SU-DHL-6 (cell line): ENCODE results near the gene AGFG2.

Experiments
- H2AFZ ChIP-seq: fragments of 200-600 bp; sonication (generic); 2 replicates; pipeline ENCODE4 v1.6.1; 2014; ENCODE audit warnings: low read depth, mild to moderate bottlenecking, moderate library complexity, mixed read lengths, antibody characterized with exemption, low read length; ENCODE audit not compliant: severe bottlenecking
- H3F3A ChIP-seq: fragments of 200-600 bp; shearing (Covaris generic); 2 replicates; pipeline ENCODE4 v1.6.0; 2016; ENCODE audit warnings: antibody characterized with exemption, mild to moderate bottlenecking; ENCODE audit not compliant: insufficient read depth
- H3K27ac ChIP-seq: fragments of 200-600 bp; sonication (generic); 2 replicates; pipeline ENCODE4 v1.5.1; 2016; ENCODE audit warnings: low read depth, mild to moderate bottlenecking, low read length, moderate library complexity, mixed read lengths
- H3K27me3 ChIP-seq: fragments of 200-600 bp; sonication (generic), shearing (Covaris generic); 2 replicates; pipeline ENCODE4 v1.6.0; 2014; ENCODE audit warnings: mild to moderate bottlenecking, low read length
- H3K36me3 ChIP-seq: fragments of 200-600 bp; sonication (generic); 2 replicates; pipeline ENCODE4 v1.6.1; 2014; ENCODE audit warnings: mild to moderate bottlenecking, low read length, mixed read lengths
- H3K4me2 ChIP-seq: fragments of 300-600, 200-600 bp; shearing (Covaris generic), sonication (generic); 2 replicates; pipeline ENCODE4 v1.6.0; 2014; ENCODE audit warnings: low read length, low read depth, mild to moderate bottlenecking; ENCODE audit not compliant: poor library complexity, severe bottlenecking
- H3K4me3 ChIP-seq: fragments of 200-600 bp; sonication (generic); 2 replicates; pipeline ENCODE4 v1.5.1; 2014; ENCODE audit warnings: antibody characterized with exemption, low read length, mild to moderate bottlenecking, mixed read lengths; ENCODE audit not compliant: insufficient read depth, poor library complexity, severe bottlenecking
- H3K79me2 ChIP-seq: fragments of 200-600 bp; sonication (generic); 2 replicates; pipeline ENCODE4 v1.6.1; 2014; ENCODE audit warnings: mild to moderate bottlenecking, low read length, moderate library complexity; ENCODE audit not compliant: insufficient read depth
- H3K9ac ChIP-seq: fragments of 200-600 bp; sonication (generic); 2 replicates; pipeline ENCODE4 v1.7.0; 2014; ENCODE audit warnings: mild to moderate bottlenecking, low read length
- H3K9me2 ChIP-seq: fragments of 200-600 bp; sonication (generic); replicated peaks from 2 replicates; pipeline ENCODE4 v1.6.1; 2014; ENCODE audit warnings: low read length; ENCODE audit not compliant: insufficient read depth
- H3K9me3 ChIP-seq: fragments of 200-600 bp; sonication (generic); 2 replicates; pipeline ENCODE4 v1.6.1; 2014; ENCODE audit warnings: low read length, mixed read lengths; ENCODE audit not compliant: insufficient read depth
- H4K20me1 ChIP-seq: fragments of 200-600 bp; sonication (generic); 2 replicates; pipeline ENCODE4 v1.6.1; 2014; ENCODE audit warnings: low read depth, mild to moderate bottlenecking, antibody characterized with exemption, low read length, moderate library complexity, mixed read lengths
- EZH2phosphoT487 ChIP-seq: fragments of 200-600 bp; sonication (generic), shearing (Covaris generic); conservative IDR thresholded peaks from 2 replicates; pipeline ENCODE4 v1.6.1; 2018; ENCODE audit warnings: mild to moderate bottlenecking, antibody characterized with exemption, low read length, moderate library complexity, mixed read lengths
- TF ChIP-seq, protein P1 (sequence below): fragments of 200-600 bp; sonication (generic); IDR thresholded peaks from one replicate; pipeline ENCODE4 v1.5.1; 2017; ENCODE audit warnings: antibody characterized with exemption, mild to moderate bottlenecking, low read length, moderate library complexity; ENCODE audit not compliant: insufficient read depth, poor library complexity, severe bottlenecking

AGFG2 gene

DNA sequence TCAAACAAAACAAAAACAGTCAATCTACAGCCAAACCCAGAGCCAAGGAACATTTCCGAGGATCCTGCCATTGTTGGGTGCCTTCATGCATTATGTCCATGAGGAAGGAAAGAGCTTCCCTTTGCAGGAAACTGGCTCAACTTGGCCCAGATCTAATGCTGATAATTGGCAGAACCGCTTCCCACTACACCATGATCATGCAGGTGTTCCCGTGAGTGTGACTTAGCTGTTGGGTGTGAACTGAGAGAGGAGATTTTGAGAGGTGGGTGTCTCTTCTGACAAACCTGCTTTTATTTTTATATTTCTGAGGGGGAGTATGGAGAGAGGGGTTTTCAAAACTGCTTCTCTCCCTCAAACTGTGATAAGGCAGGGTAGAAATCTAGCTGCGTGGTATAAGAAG lies 20.1 kb downstream of the AGFG2 start:
- no peak for TF ChIP-seq EZH2phosphoT487
- TF ChIP-seq, protein P1, sequence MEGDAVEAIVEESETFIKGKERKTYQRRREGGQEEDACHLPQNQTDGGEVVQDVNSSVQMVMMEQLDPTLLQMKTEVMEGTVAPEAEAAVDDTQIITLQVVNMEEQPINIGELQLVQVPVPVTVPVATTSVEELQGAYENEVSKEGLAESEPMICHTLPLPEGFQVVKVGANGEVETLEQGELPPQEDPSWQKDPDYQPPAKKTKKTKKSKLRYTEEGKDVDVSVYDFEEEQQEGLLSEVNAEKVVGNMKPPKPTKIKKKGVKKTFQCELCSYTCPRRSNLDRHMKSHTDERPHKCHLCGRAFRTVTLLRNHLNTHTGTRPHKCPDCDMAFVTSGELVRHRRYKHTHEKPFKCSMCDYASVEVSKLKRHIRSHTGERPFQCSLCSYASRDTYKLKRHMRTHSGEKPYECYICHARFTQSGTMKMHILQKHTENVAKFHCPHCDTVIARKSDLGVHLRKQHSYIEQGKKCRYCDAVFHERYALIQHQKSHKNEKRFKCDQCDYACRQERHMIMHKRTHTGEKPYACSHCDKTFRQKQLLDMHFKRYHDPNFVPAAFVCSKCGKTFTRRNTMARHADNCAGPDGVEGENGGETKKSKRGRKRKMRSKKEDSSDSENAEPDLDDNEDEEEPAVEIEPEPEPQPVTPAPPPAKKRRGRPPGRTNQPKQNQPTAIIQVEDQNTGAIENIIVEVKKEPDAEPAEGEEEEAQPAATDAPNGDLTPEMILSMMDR, result no peak
- H3K9ac ChIP-seq, result no peak overlapping the region
- H3K79me2 ChIP-seq, result no peaks in the 10 kb centered on the region
- H3K36me3 ChIP-seq, result no peaks in the 10 kb centered on the region
- no peak overlapping the region for H3K4me2 ChIP-seq
- H3F3A ChIP-seq, result no peaks in the 10 kb centered on the region
- H3K27ac ChIP-seq, result no peak overlapping the region
- H4K20me1 ChIP-seq, result no peaks in the 10 kb centered on the region
- H3K27me3 ChIP-seq, result no peaks in the 10 kb centered on the region
- no peaks in the 10 kb centered on the region for H3K9me2 ChIP-seq
- no peak overlapping the region for H3K4me3 ChIP-seq
- no peaks in the 10 kb centered on the region for H3K9me3 ChIP-seq
- H2AFZ ChIP-seq, result no peak overlapping the region

DNA sequence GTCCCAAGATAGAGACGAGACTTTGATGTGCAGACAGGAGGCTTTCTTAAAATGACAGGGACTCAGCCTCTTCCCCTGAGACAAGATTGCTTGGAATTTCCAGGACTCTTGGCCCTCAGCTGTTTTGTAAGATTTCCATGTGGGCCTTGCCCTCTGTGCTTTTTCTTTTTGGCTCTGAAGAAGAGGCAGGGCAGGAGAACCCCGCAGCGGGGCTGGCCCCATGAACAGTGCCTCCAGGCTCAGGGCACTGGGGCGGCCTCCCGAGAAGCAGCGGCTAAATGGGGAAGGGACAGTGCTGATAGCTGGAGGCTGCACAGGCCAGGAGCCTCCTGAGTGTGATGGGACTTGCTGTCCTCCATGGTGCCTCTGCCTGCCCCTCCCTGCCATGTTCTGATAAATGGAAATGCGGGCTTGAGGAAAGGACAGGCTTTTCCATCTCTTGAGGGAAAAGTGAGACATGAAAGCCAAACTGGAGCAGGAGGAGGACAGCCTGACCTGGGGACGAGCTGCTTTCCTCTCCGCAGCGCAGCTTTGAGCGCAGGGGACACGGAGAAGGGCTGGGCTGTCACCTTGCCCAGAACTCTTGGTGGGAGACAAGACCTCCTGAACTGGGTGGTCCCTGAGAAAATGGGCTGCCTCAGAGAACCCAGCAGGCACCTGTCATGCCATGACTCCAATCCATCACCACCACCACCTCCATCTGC lies 22.6 kb downstream of the AGFG2 start:
- Histone ChIP-seq H3K4me2 (no peak overlapping the region), H3K9me2 (no peaks in the 10 kb centered on the region), H2AFZ (no peak overlapping the region), H3K27ac (no peak overlapping the region), H3F3A (no peaks in the 10 kb centered on the region), H3K9me3 (no peaks in the 10 kb centered on the region), H3K36me3 (no peaks in the 10 kb centered on the region), H3K9ac (no peak overlapping the region), H3K27me3 (no peaks in the 10 kb centered on the region), H4K20me1 (no peaks in the 10 kb centered on the region), H3K4me3 (no peak overlapping the region), H3K79me2 (no peaks in the 10 kb centered on the region)
- no peak for TF ChIP-seq EZH2phosphoT487
- TF ChIP-seq, protein P1, result no peak

DNA sequence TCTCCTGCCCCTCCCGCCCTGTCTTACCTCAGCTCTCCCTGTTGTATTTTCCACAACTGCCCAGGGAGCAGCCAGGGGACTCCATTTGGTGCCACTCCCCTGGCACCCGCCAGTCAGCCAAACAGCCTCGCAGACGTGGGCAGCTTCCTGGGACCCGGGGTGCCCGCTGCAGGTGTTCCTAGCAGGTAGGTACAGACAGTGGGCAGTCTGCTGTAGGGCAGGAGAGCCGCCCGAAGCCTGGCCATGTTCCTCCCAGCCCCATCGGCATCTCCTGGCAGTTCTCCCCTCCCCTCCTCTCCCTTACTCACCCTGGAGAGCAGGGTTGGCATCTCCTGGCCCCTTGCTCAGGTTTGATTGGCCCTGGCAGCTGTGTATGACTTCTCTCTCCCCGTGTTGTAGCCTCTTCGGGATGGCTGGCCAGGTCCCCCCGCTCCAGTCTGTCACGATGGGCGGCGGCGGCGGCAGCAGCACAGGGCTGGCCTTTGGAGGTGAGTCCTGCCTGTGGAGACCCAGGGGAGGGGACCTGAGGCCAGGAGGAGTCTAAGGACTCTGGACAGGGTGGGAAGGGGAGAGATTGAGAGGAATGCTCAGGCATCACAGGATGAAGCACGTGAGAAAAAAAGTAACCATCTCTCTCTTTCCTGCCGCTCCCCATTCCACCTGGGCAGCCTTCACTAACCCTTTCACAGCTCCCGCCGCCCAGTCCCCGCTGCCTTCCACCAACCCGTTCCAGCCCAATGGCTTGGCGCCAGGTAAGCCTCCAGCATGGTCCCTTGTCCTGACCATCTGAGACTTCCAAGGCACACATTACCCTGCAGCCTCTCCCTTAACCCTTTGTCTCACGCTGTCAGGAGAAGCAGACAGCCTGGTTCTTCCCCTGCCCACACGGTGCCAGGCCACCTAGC lies 23.4 kb downstream of the AGFG2 start:
- H4K20me1 ChIP-seq, result no peaks in the 10 kb centered on the region
- H3F3A ChIP-seq, result no peaks in the 10 kb centered on the region
- H3K4me2 ChIP-seq, result no peak overlapping the region
- H3K9me2 ChIP-seq, result no peaks in the 10 kb centered on the region
- no peak overlapping the region for H3K27ac ChIP-seq
- H3K27me3 ChIP-seq, result no peaks in the 10 kb centered on the region
- no peaks in the 10 kb centered on the region for H3K36me3 ChIP-seq
- H3K9ac ChIP-seq, result no peak overlapping the region
- no peak overlapping the region for H3K4me3 ChIP-seq
- H3K9me3 ChIP-seq, result no peaks in the 10 kb centered on the region
- TF ChIP-seq, protein P1, result no peak
- no peak for TF ChIP-seq EZH2phosphoT487
- no peaks in the 10 kb centered on the region for H3K79me2 ChIP-seq
- H2AFZ ChIP-seq, result no peak overlapping the region
